ENCODE results near the gene NUTM2B.
"Not testable (repeated sequence)": the region's sequence is repeated elsewhere in the genome, so short reads cannot be mapped to it uniquely, and the experiment has no call there.

DNA sequence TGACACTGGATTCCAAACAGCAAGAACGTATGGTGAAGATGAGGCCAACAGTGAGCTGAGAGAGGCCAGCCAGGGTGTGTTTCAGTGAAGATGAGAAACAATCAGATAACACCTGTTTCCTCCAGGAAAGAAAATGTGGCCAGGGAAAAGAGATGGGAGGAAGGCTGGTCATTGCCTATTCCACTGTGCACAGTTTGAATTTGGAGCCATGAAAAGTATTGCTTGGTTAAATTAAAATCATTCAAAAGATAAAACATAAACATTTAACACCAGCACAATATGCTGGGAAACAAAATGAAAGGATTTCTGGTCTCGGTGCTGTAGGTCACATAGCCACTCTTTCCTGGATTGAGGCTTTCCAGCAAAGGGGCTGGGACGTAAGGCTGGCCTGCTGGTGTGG, at the start of gene NUTM2B:
- TF ChIP-seq, protein P1, sequence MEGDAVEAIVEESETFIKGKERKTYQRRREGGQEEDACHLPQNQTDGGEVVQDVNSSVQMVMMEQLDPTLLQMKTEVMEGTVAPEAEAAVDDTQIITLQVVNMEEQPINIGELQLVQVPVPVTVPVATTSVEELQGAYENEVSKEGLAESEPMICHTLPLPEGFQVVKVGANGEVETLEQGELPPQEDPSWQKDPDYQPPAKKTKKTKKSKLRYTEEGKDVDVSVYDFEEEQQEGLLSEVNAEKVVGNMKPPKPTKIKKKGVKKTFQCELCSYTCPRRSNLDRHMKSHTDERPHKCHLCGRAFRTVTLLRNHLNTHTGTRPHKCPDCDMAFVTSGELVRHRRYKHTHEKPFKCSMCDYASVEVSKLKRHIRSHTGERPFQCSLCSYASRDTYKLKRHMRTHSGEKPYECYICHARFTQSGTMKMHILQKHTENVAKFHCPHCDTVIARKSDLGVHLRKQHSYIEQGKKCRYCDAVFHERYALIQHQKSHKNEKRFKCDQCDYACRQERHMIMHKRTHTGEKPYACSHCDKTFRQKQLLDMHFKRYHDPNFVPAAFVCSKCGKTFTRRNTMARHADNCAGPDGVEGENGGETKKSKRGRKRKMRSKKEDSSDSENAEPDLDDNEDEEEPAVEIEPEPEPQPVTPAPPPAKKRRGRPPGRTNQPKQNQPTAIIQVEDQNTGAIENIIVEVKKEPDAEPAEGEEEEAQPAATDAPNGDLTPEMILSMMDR (IDR thresholded peaks at IDR 0.05): not testable (repeated sequence)
- TF ChIP-seq ZFX (IDR thresholded peaks at IDR 0.05; ENCODE audit: borderline replicate concordance): not testable (repeated sequence)
